ENCODE measurements around the gene STRA6. TPM values are rescaled to one million over a fixed set of nuclear protein-coding genes. Genes with fewer than 3 reads are reported as not detected.

Gene STRA6
- total RNA-seq, 1 experiment from 2014 or later, result 0.29 TPM

DNA sequence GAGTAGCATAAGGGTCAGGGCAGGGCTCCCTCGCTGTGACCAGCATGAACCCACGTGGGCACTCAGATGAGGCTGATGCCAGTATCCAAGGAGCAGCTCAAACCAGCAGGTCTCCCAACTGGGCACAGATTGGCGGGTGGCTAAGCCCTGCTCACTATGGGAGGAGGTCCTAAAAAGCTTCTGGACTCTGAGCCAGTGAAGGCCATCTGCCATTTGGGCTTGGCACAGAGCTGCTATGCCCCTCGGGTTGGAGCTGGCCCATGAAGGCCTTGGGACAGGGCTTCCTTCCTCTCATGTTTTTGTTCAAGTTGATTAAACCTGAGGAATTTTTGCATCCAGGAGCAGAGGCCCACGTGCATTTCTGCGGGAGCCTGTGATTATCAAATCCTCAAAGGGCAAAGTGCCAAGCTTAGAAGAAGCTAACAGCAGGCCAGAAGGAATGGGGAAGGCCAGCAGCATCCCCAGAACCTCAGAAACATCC lies 4.3 kb upstream of the STRA6 start:
- H3K4me1 ChIP-seq (ENCODE audit: insufficient read depth, low read length), result peaks cover 5% of the 10 kb centered on the region
- no peaks in the 10 kb centered on the region for H4K20me1 ChIP-seq (ENCODE audit: low read length)
- intact Hi-C loops (cut with micrococcal nuclease), result no loop called here
- no peak overlapping the region for H3K9ac ChIP-seq (ENCODE audit: low read length)
- H2AFZ ChIP-seq (ENCODE audit: low read length), result no peak overlapping the region
- ChIA-PET CTCF (no interaction called here), POLR2A (ENCODE audit: unreplicated experiment) (no interaction called here)
- H3K79me2 ChIP-seq (ENCODE audit: low read length), result no peaks in the 10 kb centered on the region
- TF ChIP-seq EZH2 (IDR thresholded peaks at IDR 0.05; ENCODE audit: low read length, unreplicated experiment) (no peak), EZH2phosphoT487 (IDR thresholded peaks at IDR 0.05; ENCODE audit: borderline replicate concordance, low read length) (no peak)
- TF ChIP-seq, protein P1, sequence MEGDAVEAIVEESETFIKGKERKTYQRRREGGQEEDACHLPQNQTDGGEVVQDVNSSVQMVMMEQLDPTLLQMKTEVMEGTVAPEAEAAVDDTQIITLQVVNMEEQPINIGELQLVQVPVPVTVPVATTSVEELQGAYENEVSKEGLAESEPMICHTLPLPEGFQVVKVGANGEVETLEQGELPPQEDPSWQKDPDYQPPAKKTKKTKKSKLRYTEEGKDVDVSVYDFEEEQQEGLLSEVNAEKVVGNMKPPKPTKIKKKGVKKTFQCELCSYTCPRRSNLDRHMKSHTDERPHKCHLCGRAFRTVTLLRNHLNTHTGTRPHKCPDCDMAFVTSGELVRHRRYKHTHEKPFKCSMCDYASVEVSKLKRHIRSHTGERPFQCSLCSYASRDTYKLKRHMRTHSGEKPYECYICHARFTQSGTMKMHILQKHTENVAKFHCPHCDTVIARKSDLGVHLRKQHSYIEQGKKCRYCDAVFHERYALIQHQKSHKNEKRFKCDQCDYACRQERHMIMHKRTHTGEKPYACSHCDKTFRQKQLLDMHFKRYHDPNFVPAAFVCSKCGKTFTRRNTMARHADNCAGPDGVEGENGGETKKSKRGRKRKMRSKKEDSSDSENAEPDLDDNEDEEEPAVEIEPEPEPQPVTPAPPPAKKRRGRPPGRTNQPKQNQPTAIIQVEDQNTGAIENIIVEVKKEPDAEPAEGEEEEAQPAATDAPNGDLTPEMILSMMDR (conservative IDR thresholded peaks at IDR 0.05; ENCODE audit: low read depth, low read length), result no peak
- no peaks in the 10 kb centered on the region for H3K9me2 ChIP-seq (replicated peaks; ENCODE audit: low read length)
- no peak overlapping the region for H3K4me2 ChIP-seq (ENCODE audit: low read length)
- no peaks in the 10 kb centered on the region for H3K9me3 ChIP-seq (ENCODE audit: low read length)
- DNase-seq (no peak), ATAC-seq (no peak)
- H3F3A ChIP-seq (ENCODE audit: low read length, unreplicated experiment), result no peaks in the 10 kb centered on the region
- no peak overlapping the region for H3K27ac ChIP-seq (ENCODE audit: low read length)
- no peaks in the 10 kb centered on the region for H3K36me3 ChIP-seq (ENCODE audit: low read depth, low read length)
- BruUV-seq (replicated peaks), result no TSS peak
- H3K4me3 ChIP-seq (ENCODE audit: low read length), result no peak overlapping the region
- no peaks in the 10 kb centered on the region for H3K27me3 ChIP-seq (ENCODE audit: low read length)

DNA sequence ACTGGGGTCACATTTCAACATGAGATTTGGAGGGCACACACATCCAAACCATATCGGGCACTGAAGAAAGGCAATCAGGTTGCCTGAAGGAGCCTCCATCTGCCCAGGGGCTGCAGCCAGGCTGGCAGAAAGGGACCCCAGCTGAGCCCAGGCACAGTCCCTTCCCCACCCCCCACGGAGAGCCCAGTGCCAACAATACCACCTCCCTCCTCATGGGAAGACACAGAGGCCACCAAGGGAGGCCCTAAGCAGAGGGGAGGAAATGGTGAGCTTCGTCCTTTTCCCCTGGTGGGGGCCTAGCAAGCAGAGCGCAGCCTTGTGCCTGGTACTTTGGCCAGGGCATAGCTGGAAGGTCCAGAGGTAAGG lies 3.0 kb upstream of the STRA6 start:
- Histone ChIP-seq H3F3A (ENCODE audit: low read length, unreplicated experiment) (no peaks in the 10 kb centered on the region), H3K36me3 (ENCODE audit: low read depth, low read length) (no peaks in the 10 kb centered on the region), H3K27me3 (ENCODE audit: low read length) (no peaks in the 10 kb centered on the region), H3K9ac (ENCODE audit: low read length) (no peak overlapping the region), H3K9me2 (replicated peaks; ENCODE audit: low read length) (no peaks in the 10 kb centered on the region), H3K9me3 (ENCODE audit: low read length) (no peaks in the 10 kb centered on the region), H4K20me1 (ENCODE audit: low read length) (no peaks in the 10 kb centered on the region), H3K4me2 (ENCODE audit: low read length) (no peak overlapping the region), H2AFZ (ENCODE audit: low read length) (no peak overlapping the region), H3K4me3 (ENCODE audit: low read length) (no peak overlapping the region), H3K27ac (ENCODE audit: low read length) (no peak overlapping the region), H3K4me1 (ENCODE audit: insufficient read depth, low read length) (peaks cover 18% of the 10 kb centered on the region), H3K79me2 (ENCODE audit: low read length) (no peaks in the 10 kb centered on the region)
- TF ChIP-seq EZH2 (IDR thresholded peaks at IDR 0.05; ENCODE audit: low read length, unreplicated experiment) (no peak), EZH2phosphoT487 (IDR thresholded peaks at IDR 0.05; ENCODE audit: borderline replicate concordance, low read length) (no peak)
- TF ChIP-seq, protein P1 (conservative IDR thresholded peaks at IDR 0.05; ENCODE audit: low read depth, low read length), result no peak
- BruUV-seq (replicated peaks), result no TSS peak
- intact Hi-C loops (cut with micrococcal nuclease), result no loop called here
- DNase-seq (no peak), ATAC-seq (no peak)
- CTCF ChIA-PET, result no interaction called here
- POLR2A ChIA-PET (ENCODE audit: unreplicated experiment), result no interaction called here

DNA sequence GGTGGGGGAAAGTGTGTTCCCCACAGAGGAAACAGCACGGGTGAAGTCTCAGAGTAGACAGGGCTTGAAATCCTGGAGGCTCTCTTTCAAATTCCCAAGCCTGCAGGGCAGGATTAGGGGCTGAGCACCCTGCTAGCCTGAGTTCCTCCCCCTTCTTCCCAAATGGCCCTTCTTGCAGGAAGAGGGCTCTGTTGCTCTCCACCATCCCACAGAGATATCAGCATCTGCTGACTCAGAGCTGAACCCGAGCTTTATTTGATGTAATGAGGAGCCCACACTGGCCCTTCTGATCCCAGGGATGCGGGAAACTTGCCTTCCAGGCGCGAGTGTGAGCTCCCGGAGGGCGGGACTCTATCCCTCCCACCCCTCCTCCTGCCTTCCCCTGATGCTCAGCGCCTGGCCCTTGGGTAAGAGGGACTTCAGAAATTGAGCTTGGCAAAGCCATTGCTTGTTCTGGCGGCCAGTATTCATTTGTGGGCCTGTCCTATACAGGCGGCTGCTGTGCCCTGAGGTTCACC lies 1.4 kb upstream of the STRA6 start:
- DNase-seq (no peak), ATAC-seq (no peak)
- no peak overlapping the region for H2AFZ ChIP-seq (ENCODE audit: low read length)
- ChIA-PET CTCF (no interaction called here), POLR2A (ENCODE audit: unreplicated experiment) (no interaction called here)
- no peak for TF ChIP-seq EZH2phosphoT487 (IDR thresholded peaks at IDR 0.05; ENCODE audit: borderline replicate concordance, low read length)
- no peak for TF ChIP-seq EZH2 (IDR thresholded peaks at IDR 0.05; ENCODE audit: low read length, unreplicated experiment)
- TF ChIP-seq, protein P1 (conservative IDR thresholded peaks at IDR 0.05; ENCODE audit: low read depth, low read length), result no peak
- no peak overlapping the region for H3K9ac ChIP-seq (ENCODE audit: low read length)
- H3K79me2 ChIP-seq (ENCODE audit: low read length), result no peaks in the 10 kb centered on the region
- H3F3A ChIP-seq (ENCODE audit: low read length, unreplicated experiment), result no peaks in the 10 kb centered on the region
- no peaks in the 10 kb centered on the region for H4K20me1 ChIP-seq (ENCODE audit: low read length)
- intact Hi-C loops (cut with micrococcal nuclease), result no loop called here
- H3K36me3 ChIP-seq (ENCODE audit: low read depth, low read length), result no peaks in the 10 kb centered on the region
- no peak overlapping the region for H3K27ac ChIP-seq (ENCODE audit: low read length)
- no peaks in the 10 kb centered on the region for H3K9me3 ChIP-seq (ENCODE audit: low read length)
- BruUV-seq (replicated peaks), result no TSS peak
- no peaks in the 10 kb centered on the region for H3K27me3 ChIP-seq (ENCODE audit: low read length)
- peaks cover 30% of the 10 kb centered on the region for H3K4me1 ChIP-seq (ENCODE audit: insufficient read depth, low read length)
- H3K4me3 ChIP-seq (ENCODE audit: low read length), result no peak overlapping the region
- H3K9me2 ChIP-seq (replicated peaks; ENCODE audit: low read length), result no peaks in the 10 kb centered on the region
- no peak overlapping the region for H3K4me2 ChIP-seq (ENCODE audit: low read length)
